Adipocyte (in vitro differentiated cells): ENCODE data around the gene TERB1.

ENCODE experiments used
- DNase-seq: peaks from one replicate; pipeline ENCODE4 v3.0.0-alpha.2; 2015; ENCODE audit warnings: low read depth
- H3K27me3 ChIP-seq: replicated peaks from 2 replicates; pipeline ENCODE4 v1.7.0; 2013; ENCODE audit warnings: mild to moderate bottlenecking, low read length, moderate library complexity; ENCODE audit not compliant: control insufficient read depth, insufficient read depth
- H3K36me3 ChIP-seq: 2 replicates; pipeline ENCODE4 v1.7.0; 2013; ENCODE audit warnings: low read length, mild to moderate bottlenecking, moderate library complexity; ENCODE audit not compliant: control insufficient read depth, insufficient read depth, severe bottlenecking
- H3K4me1 ChIP-seq: 2 replicates; pipeline ENCODE4 v1.7.0; 2013; ENCODE audit warnings: mild to moderate bottlenecking, low read length, moderate library complexity; ENCODE audit not compliant: control insufficient read depth, insufficient read depth
- H3K4me3 ChIP-seq: 2 replicates; pipeline ENCODE4 v1.7.0; 2013; ENCODE audit warnings: mild to moderate bottlenecking, low read length, moderate library complexity
- H3K9ac ChIP-seq: 2 replicates; pipeline ENCODE4 v1.7.0; 2013; ENCODE audit warnings: mild to moderate bottlenecking, low read length, moderate library complexity
- H3K9me3 ChIP-seq: 2 replicates; pipeline ENCODE4 v1.7.0; 2013; ENCODE audit warnings: mild to moderate bottlenecking, low read length, moderate library complexity; ENCODE audit not compliant: control insufficient read depth

Gene TERB1

GRCh38 chr16:66844342-66845079 lies 43.1 kb upstream of the TERB1 start, which contains the start of gene CA7:
Gene CA7, plus strand, starts transcription at chr16:66844414. Its CDS starts 74 bp downstream, at chr16:66844488.
- Histone ChIP-seq H3K4me1 (peaks cover 3% of the 10 kb centered on the region), H3K27me3 (peaks cover 26% of the 10 kb centered on the region), H3K9me3 (no peaks in the 10 kb centered on the region), H3K9ac (no peak within 1 kb of the TSS), H3K36me3 (no peaks in the 10 kb centered on the region), H3K4me3 (peak within 1 kb of the TSS; percentile 72)
- peak; percentile 21 for DNase-seq

DNA sequence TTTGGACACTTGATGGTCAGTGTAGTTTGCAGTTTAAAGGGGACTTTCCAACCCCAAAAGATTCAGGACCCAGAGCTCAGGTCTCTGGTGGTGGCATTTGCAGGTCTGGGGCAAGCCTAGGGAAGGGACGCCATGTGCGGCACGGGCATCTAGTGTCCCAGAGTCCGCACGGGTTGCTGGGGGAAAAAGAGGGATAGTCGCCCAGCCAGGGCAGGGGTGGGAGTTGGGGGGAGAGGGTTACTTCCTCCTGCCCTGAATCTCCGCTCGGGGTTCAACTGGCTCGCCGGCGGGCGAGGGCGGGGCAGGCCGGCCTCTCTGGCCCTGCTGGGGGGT lies 42.6 kb upstream of the TERB1 start:
- Histone ChIP-seq H3K9ac (no peak overlapping the region), H3K4me3 (no peak overlapping the region), H3K4me1 (peaks cover 3% of the 10 kb centered on the region), H3K36me3 (no peaks in the 10 kb centered on the region), H3K27me3 (peaks cover 26% of the 10 kb centered on the region), H3K9me3 (no peaks in the 10 kb centered on the region)
- no peak for DNase-seq

DNA sequence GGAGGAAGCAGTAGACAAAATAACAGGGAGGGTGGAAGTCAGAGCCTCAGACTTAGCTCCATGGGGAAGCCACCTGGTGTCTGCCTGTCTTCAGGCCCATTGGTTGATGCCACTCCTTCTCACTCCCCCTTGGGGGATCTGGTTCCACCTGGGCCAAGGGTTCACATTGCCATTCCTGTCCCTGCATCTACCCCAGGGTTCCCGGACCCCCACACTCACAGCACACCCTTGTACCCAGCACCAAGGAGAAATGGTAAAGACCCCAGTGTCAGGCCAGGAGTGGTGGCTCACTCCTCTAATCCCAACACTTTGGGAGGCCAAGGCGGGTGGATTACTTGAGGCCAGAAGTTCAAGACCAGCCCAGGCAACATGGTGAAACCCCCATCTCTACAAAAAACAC lies 41.8 kb upstream of the TERB1 start:
- H3K9me3 ChIP-seq, result no peaks in the 10 kb centered on the region
- H3K27me3 ChIP-seq, result peaks cover 26% of the 10 kb centered on the region
- no peak for DNase-seq
- H3K36me3 ChIP-seq, result no peaks in the 10 kb centered on the region
- no peak overlapping the region for H3K9ac ChIP-seq
- no peak overlapping the region for H3K4me3 ChIP-seq
- H3K4me1 ChIP-seq, result peaks cover 3% of the 10 kb centered on the region

DNA sequence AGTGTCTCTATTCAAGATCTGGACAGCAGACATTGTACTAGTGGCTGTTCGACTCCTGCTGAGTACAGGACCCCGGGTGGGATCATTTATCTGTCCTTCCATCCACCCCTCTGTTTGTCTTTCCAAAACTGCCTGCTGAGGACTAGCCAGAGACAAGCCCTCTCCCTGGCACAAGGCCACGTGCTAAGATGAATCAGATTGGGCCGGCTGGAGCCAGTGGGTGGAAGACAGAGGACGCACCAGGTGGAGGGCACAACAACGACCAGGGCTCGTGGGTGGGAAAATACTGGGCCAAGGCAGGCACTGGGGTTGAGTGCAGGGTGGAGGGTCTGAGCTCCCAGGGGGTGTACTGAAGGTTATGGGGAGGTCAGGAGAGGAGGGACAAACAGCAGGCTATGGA lies 41.4 kb upstream of the TERB1 start:
- no peak for DNase-seq
- peaks cover 26% of the 10 kb centered on the region for H3K27me3 ChIP-seq
- no peak overlapping the region for H3K4me3 ChIP-seq
- H3K9ac ChIP-seq, result no peak overlapping the region
- peaks cover 3% of the 10 kb centered on the region for H3K4me1 ChIP-seq
- H3K36me3 ChIP-seq, result no peaks in the 10 kb centered on the region
- H3K9me3 ChIP-seq, result no peaks in the 10 kb centered on the region

DNA sequence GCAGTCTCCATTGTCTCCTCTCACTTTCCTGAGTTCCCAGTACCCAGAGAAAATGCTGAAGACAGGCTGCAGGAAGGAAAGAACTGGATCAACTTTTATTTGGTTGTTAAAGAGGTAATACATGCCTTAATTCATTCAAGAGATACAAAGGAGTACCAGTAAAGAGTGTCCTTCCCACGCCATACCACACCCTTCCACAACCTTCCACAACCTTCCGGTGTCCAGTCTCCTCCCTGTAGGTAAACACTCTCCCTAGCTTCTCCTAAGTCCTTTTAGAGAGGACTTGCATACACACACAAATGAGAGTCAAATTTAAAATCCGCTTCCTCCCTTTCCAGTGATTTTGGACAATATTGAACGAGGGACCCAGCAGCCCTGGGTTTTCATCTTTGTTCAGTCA lies 40.0 kb upstream of the TERB1 start:
- H3K4me3 ChIP-seq, result no peak overlapping the region
- peaks cover 3% of the 10 kb centered on the region for H3K4me1 ChIP-seq
- H3K9ac ChIP-seq, result no peak overlapping the region
- H3K27me3 ChIP-seq, result peaks cover 18% of the 10 kb centered on the region
- no peaks in the 10 kb centered on the region for H3K36me3 ChIP-seq
- H3K9me3 ChIP-seq, result no peaks in the 10 kb centered on the region
- DNase-seq, result no peak

DNA sequence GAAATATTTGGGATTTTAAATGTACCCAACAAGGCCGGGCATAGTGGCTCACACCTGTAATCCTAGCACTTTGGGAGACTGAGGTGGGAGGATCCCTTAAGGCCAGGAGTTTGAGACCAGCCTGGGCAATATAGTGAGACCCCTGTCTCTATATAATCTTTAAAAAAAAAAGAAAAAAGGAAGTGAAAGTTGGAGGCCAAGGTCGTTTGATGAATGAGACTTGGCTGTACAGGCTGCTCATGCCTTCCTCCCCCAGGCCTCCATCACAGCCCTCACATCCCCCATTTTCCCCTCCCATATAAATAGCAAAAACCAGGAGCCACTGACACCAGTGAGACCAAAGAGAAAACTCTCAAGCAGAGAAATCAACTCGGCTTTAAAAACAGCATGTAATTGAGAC lies 39.5 kb upstream of the TERB1 start:
- Histone ChIP-seq H3K9ac (no peak overlapping the region), H3K4me3 (no peak overlapping the region), H3K9me3 (no peaks in the 10 kb centered on the region), H3K36me3 (no peaks in the 10 kb centered on the region), H3K27me3 (peaks cover 15% of the 10 kb centered on the region), H3K4me1 (peaks cover 3% of the 10 kb centered on the region)
- DNase-seq, result no peak

GRCh38 chr16:66834746-66835145 lies 33.4 kb upstream of the TERB1 start:
- no peak overlapping the region for H3K4me3 ChIP-seq
- H3K27me3 ChIP-seq, result no peaks in the 10 kb centered on the region
- no peaks in the 10 kb centered on the region for H3K9me3 ChIP-seq
- no peak overlapping the region for H3K9ac ChIP-seq
- H3K4me1 ChIP-seq, result peaks cover 1% of the 10 kb centered on the region
- H3K36me3 ChIP-seq, result no peaks in the 10 kb centered on the region
- DNase-seq, result no peak

DNA sequence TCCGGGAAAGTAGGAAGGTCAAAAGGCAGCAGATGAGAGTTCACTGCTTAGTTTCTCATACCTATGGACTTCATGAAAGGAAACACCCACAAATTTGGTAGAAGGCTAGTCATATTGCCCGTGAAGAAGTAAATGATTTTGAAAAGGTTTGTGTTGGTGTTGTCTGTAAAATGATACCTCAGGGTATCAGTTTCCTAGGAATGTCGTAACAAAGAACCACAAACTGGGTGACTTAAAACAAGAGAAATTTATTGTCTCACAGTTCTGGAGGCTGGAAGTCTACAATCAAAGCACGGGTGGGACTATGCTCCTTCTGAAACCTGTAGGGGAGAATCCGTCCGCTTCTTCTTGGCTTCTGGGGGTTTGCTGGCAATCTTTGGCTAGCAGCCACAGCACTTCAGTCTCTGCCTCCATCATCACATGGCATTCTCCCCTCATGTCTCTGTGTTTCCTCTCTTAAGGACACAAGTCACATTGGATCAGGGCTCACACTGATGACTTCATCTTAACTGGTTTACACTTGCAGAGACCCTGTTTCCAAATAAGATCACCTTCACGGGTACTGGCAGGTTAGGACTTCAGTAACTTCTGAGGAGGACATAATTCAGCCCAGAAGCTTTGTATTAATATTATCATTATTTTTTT lies 31.4 kb upstream of the TERB1 start:
- peak; percentile 61 for DNase-seq
- H3K4me1 ChIP-seq, result peaks cover 12% of the 10 kb centered on the region
- H3K36me3 ChIP-seq, result peaks cover 2% of the 10 kb centered on the region
- H3K9ac ChIP-seq, result no peak overlapping the region
- no peaks in the 10 kb centered on the region for H3K9me3 ChIP-seq
- H3K4me3 ChIP-seq, result no peak overlapping the region
- no peaks in the 10 kb centered on the region for H3K27me3 ChIP-seq

- peaks cover 12% of the 10 kb centered on the region for H3K4me1 ChIP-seq
- peaks cover 7% of the 10 kb centered on the region for H3K36me3 ChIP-seq
- DNase-seq, result no peak
- no peak overlapping the region for H3K9ac ChIP-seq
- H3K9me3 ChIP-seq, result no peaks in the 10 kb centered on the region
- H3K4me3 ChIP-seq, result no peak overlapping the region
- no peaks in the 10 kb centered on the region for H3K27me3 ChIP-seq
These were observed 30.8 kb upstream of the TERB1 start for GRCh38 chr16:66832190-66832589.

DNA sequence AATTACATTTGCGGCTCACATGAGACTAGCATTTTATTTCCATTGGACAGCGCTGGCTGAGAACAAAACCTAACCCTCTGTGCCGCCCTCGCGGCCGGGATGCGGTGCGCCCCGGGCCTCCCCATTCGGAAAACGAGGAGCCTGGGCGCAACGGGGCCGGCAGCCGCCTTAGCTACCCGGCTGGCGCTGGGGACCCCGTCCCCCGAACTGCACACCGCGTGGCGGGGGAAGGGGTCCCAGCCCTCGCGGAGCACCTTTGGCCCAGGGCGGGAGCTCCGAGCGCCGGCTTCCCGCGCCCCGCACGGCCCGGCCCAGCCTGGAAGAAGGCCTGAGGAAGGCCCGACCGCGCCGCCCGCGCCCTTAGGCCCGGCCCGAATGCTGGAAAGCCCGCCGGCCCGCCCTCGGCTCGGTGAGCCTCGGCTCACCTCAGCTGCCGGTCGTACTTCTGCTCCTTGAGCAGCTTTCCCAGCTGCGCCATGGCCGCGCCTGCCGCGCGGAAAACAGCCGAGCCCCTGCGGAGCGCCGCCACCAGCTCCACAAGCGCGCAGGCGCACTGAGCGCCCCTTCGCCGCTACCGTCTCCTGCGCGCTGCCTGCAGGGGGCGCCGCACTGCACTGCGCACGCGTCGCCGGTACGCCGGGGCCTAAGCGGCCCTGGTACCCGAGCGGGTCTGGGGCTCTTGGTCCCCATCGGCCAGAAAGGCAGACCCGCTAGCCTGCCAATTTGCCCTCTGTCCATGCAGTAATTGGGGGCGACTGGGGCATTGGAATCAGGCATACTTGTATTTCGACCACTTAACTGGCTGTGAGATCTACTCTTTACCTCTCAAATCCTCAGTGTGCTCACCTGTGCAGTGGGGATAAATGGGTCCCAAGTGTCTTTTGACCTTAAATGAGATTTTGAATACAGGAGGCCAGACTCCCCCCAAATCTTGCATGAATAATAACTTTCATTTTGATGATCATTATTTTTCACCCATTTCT lies 29.3 kb upstream of the TERB1 start, which contains the start of gene NAE1:
NAE1 (minus strand) TSS at position 555 of the 983 bp plus-strand sequence; CDS start at position 478, 77 bp downstream.
- peaks cover 12% of the 10 kb centered on the region for H3K4me1 ChIP-seq
- H3K9ac ChIP-seq, result peak within 1 kb of the TSS; percentile 92
- peaks cover 20% of the 10 kb centered on the region for H3K36me3 ChIP-seq
- no peaks in the 10 kb centered on the region for H3K9me3 ChIP-seq
- peak; percentile 95 for DNase-seq
- H3K4me3 ChIP-seq, result peak within 1 kb of the TSS; percentile 86
- H3K27me3 ChIP-seq, result no peaks in the 10 kb centered on the region

GRCh38 chr16:66824006-66824405 lies 22.6 kb upstream of the TERB1 start:
- Histone ChIP-seq H3K36me3 (peaks cover 55% of the 10 kb centered on the region), H3K27me3 (no peaks in the 10 kb centered on the region), H3K9ac (no peak overlapping the region), H3K4me1 (peaks cover 9% of the 10 kb centered on the region), H3K9me3 (no peaks in the 10 kb centered on the region), H3K4me3 (no peak overlapping the region)
- DNase-seq, result peak; percentile 23
